Measurements from ENCODE around the gene CASP4. TPM values are rescaled to one million over a fixed set of nuclear protein-coding genes. Genes with fewer than 3 reads are reported as not detected.

Gene CASP4
- total and polyA plus RNA-seq, 9 of the 15 experiments (the other 6 are each of a cell fraction or from before 2014, with no cell fraction given) = 0.15 to 0.42 (median 0.27) TPM; not detected in 1

DNA sequence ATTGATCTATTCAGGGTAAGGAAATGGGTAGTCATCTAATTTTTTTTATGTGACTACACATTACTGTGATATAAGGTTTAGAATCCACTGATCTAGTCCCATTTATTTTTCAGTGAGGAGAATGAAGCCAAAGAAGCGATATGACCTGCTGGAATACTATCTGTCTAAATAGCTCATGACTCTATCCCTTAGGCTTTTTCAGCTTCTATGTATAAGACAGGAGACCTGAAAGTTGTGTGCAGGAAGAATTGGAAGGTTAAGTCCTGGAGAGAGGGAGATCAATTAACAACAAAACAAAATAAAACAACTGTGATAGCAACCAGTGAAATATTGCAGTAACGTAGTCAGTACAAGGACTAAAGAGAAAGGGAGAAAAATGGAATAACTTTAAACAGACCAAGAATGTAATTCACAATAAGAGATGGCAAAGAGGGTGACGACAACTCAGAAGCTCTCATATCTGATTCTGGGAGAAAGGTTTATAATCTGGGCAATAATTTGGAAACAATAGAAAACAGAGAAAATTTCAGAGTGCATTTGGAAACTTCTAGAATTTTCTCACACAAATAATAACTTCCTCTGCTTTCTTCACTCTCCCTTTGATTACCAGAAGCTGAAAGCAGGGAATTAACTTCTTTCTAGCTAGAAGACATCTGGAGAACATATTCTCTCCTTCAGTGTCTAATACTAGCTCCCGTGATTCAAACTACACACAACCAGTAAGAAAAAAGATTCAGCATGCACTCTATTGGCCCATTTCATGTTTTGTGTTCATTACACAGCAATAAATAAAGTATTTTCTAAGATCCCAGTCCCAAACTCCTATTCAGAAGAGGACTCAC is 50.9 kb downstream of the CASP4 start:
- no peak for FAIRE-seq
- DNase-seq (ENCODE audit: extremely low read depth in 1 of 4, low spot score in 3 of 4) = no peak
- H3K27me3 ChIP-seq (ENCODE audit: control insufficient read depth in 2 of 2, insufficient read depth in 2 of 2, low read length in 2 of 2) = no peaks in the 10 kb centered on the region
- TF ChIP-seq THRAP3 (IDR thresholded peaks at IDR 0.05; ENCODE audit: borderline replicate concordance) (no peak), ZKSCAN8 (CRISPR knock-in tag; IDR thresholded peaks at IDR 0.05) (no peak), PPARD (CRISPR knock-in tag; IDR thresholded peaks at IDR 0.05) (no peak), HNRNPLL (IDR thresholded peaks at IDR 0.05; ENCODE audit: low read depth, low read length, poor library complexity, severe bottlenecking) (no peak), ZNF395 (CRISPR knock-in tag; IDR thresholded peaks at IDR 0.05) (no peak), ZNF239 (CRISPR knock-in tag; IDR thresholded peaks at IDR 0.05) (no peak), TARDBP (IDR thresholded peaks at IDR 0.05) (no peak), AFF4 (CRISPR knock-in tag; IDR thresholded peaks at IDR 0.05) (no peak), RHOXF2B (CRISPR knock-in tag; conservative IDR thresholded peaks at IDR 0.05) (no peak), POLR2AphosphoS2 (IDR thresholded peaks at IDR 0.05; ENCODE audit: low read length) (no peak), ZC3H11A (IDR thresholded peaks at IDR 0.05; ENCODE audit: low read depth, low read length) (no peak)
- 0% methylated on average over 4 of the region's 4 CpGs for WGBS (ENCODE audit: insufficient coverage, low coverage, missing lambda C conversion rate)
- no peak overlapping the region for H3K27ac ChIP-seq (ENCODE audit: extremely low read depth, low read depth, low read length)
- no peaks in the 10 kb centered on the region for H4K20me1 ChIP-seq (replicated peaks; ENCODE audit: control insufficient read depth, insufficient read depth, low read length)
- H3K36me3 ChIP-seq (ENCODE audit: control insufficient read depth, insufficient read depth, low read length) = no peaks in the 10 kb centered on the region
- no TSS peak for BruUV-seq (replicated peaks)
- no peaks in the 10 kb centered on the region for H3K9me1 ChIP-seq (ENCODE audit: control insufficient read depth, insufficient read depth, low read length)
- H3K4me1 ChIP-seq (replicated peaks in 1 of 2; ENCODE audit: control insufficient read depth in 2 of 2, insufficient read depth in 2 of 2, low read length in 2 of 2) = no peaks in the 10 kb centered on the region
- H3K4me3 ChIP-seq = no peak overlapping the region
- POLR2A ChIA-PET = no interaction called here
- no peaks in the 10 kb centered on the region for H3K79me2 ChIP-seq (ENCODE audit: control insufficient read depth, insufficient read depth, low read length)
- no peak overlapping the region for H3K4me2 ChIP-seq (ENCODE audit: insufficient read depth, low read length)
- no peak overlapping the region for H3K9ac ChIP-seq (ENCODE audit: insufficient read depth in 1 of 2, low read depth in 2 of 2, low read length in 2 of 2)
- no peaks in the 10 kb centered on the region for H3K9me3 ChIP-seq (replicated peaks; ENCODE audit: control insufficient read depth, insufficient read depth, low read depth, low read length)
- no peak overlapping the region for H2AFZ ChIP-seq (ENCODE audit: low read depth, low read length)
- CTCF ChIA-PET (ENCODE audit: low intra/inter-chr PET ratio) = no interaction called here
- no peak for ATAC-seq
- intact Hi-C loops (cut with micrococcal nuclease) = no loop called here
- in situ Hi-C loops (cut with MboI) = no loop called here

All from K562 (cell line).